CD8-positive, alpha-beta memory T cell (primary cell): ENCODE results near the gene ARHGEF25. TPM values are rescaled to one million over a fixed set of nuclear protein-coding genes. Genes with fewer than 3 reads are reported as not detected.

Experiments used
- CTCF ChIA-PET: fragments of 350-600 bp; sonication (Branson Sonifier 250); formaldehyde crosslinking; loops from one replicate; lab custom pipeline; 2021; ENCODE audit warnings: antibody characterized with exemption; lab: Charles Lee
- POLR2A ChIA-PET: fragments of 350-600 bp; sonication (Branson Sonifier 250); formaldehyde crosslinking; loops from one replicate; lab custom pipeline; 2021; ENCODE audit warnings: antibody characterized with exemption; lab: Charles Lee
- DNase-seq, 5 donors: peaks; one replicate each; pipeline versions ENCODE4 v3.0.0 to v3.0.0-alpha.2; 2020 to 2022; ENCODE audit warnings: mixed read lengths in 1 of 5
- H3K27ac ChIP-seq: one replicate; pipeline ENCODE4 v1.7.0; 2013; ENCODE audit warnings: low read depth, mild to moderate bottlenecking, low read length, moderate library complexity
- H3K27me3 ChIP-seq: 2 replicates; pipeline ENCODE4 v1.7.0; 2013; ENCODE audit warnings: low read length, mild to moderate bottlenecking; ENCODE audit not compliant: insufficient read depth, poor library complexity, severe bottlenecking
- H3K36me3 ChIP-seq: 2 replicates; pipeline ENCODE4 v1.7.0; 2013; ENCODE audit warnings: mild to moderate bottlenecking, low read length, moderate library complexity; ENCODE audit not compliant: insufficient read depth
- H3K4me1 ChIP-seq: 2 replicates; pipeline ENCODE4 v1.7.0; 2013; ENCODE audit warnings: mild to moderate bottlenecking, low read length, moderate library complexity; ENCODE audit not compliant: insufficient read depth
- H3K4me3 ChIP-seq: 2 replicates; pipeline ENCODE4 v1.7.0; 2013; ENCODE audit warnings: mild to moderate bottlenecking, low read length
- H3K9me3 ChIP-seq: 2 replicates; pipeline ENCODE4 v1.7.0; 2013; ENCODE audit warnings: mild to moderate bottlenecking, low read length
- H3K27ac Mint-ChIP-seq, 8 donors: one replicate each; pipeline ENCODE4 v1.8.0; 2020 to 2021; ENCODE audit warnings: mixed read lengths in 8 of 8, mild to moderate bottlenecking in 6 of 8, inconsistent platforms in 3 of 8, moderate library complexity in 3 of 8
- H3K27me3 Mint-ChIP-seq, 2 donors: one replicate each; pipeline ENCODE4 v1.8.0; 2020 to 2021; ENCODE audit warnings: mixed read lengths in 2 of 2, mild to moderate bottlenecking in 1 of 2, moderate library complexity in 1 of 2
- H3K36me3 Mint-ChIP-seq, 3 donors: one replicate each; pipeline ENCODE4 v1.8.0; 2020 to 2021; ENCODE audit warnings: mixed read lengths in 3 of 3, inconsistent platforms in 1 of 3, mild to moderate bottlenecking in 1 of 3
- H3K4me1 Mint-ChIP-seq, 3 donors: one replicate each; pipeline ENCODE4 v1.8.0; 2020 to 2021; ENCODE audit warnings: mixed read lengths in 3 of 3, inconsistent platforms in 1 of 3, mild to moderate bottlenecking in 1 of 3
- H3K4me3 Mint-ChIP-seq, 7 donors: one replicate each; pipeline ENCODE4 v1.8.0; 2020 to 2021; ENCODE audit warnings: mixed read lengths in 7 of 7, mild to moderate bottlenecking in 6 of 7, moderate library complexity in 4 of 7, inconsistent platforms in 2 of 7
- H3K9me3 Mint-ChIP-seq, 5 donors: one replicate each; pipeline ENCODE4 v1.8.0; 2020 to 2022; ENCODE audit warnings: mixed read lengths in 5 of 5, mild to moderate bottlenecking in 3 of 5, moderate library complexity in 2 of 5, inconsistent platforms in 1 of 5
- polyA plus RNA-seq: library from polyadenylated mRNA; unstranded; fragments of 300-500 nt; fragmentation: Illumina TruSeq; gene quantifications from one replicate; pipeline ENCODE4 v1.2.3, GENCODE V29; 2021
- total RNA-seq, 2 experiments: library from RNA; stranded (reverse); gene quantifications; one replicate each; pipeline ENCODE4 v1.2.3, GENCODE V29; 2021

Gene ARHGEF25
- total and polyA plus RNA-seq, 3 experiments from 2014 or later = 1.4 to 1.9 TPM; not detected in 1

GRCh38 chr12:57581802-57582201, 29.4 kb upstream of the ARHGEF25 start:
- H3K4me1 Mint-ChIP-seq = peaks cover 5 to 7% (median 5%) of the 10 kb centered on the region in 3 donors
- H3K36me3 ChIP-seq = no peaks in the 10 kb centered on the region
- POLR2A ChIA-PET = no interaction called here
- H3K27ac Mint-ChIP-seq = no peak overlapping the region
- no peak overlapping the region for H3K4me3 Mint-ChIP-seq
- no peaks in the 10 kb centered on the region for H3K9me3 ChIP-seq
- peaks cover 6 to 14% of the 10 kb centered on the region in 2 donors for H3K27me3 Mint-ChIP-seq
- no peak overlapping the region for H3K27ac ChIP-seq
- no peak overlapping the region for H3K4me3 ChIP-seq
- DNase-seq = no peak
- no peaks in the 10 kb centered on the region for H3K9me3 Mint-ChIP-seq
- H3K36me3 Mint-ChIP-seq = peaks cover 0 to 1% (median 0%) of the 10 kb centered on the region in 3 donors
- CTCF ChIA-PET = interaction anchor here (0.6 to 7.0 kb wide), 8 partner anchors 11 to 203 kb away, joined by 3 to 85 read pairs (median 16); partner anchors contain the start of genes B4GALNT1 and DTX3
- H3K4me1 ChIP-seq = no peaks in the 10 kb centered on the region
- no peaks in the 10 kb centered on the region for H3K27me3 ChIP-seq

GRCh38 chr12:57582440-57582839, 28.8 kb upstream of the ARHGEF25 start:
- Histone ChIP-seq H3K27ac (no peak overlapping the region), H3K4me3 (no peak overlapping the region), H3K27me3 (no peaks in the 10 kb centered on the region), H3K9me3 (no peaks in the 10 kb centered on the region), H3K4me1 (no peaks in the 10 kb centered on the region), H3K36me3 (no peaks in the 10 kb centered on the region)
- ChIA-PET CTCF (interaction anchor here (0.8 to 7.0 kb wide), 20 partner anchors 8 to 160 kb away, joined by 3 to 85 read pairs (median 8); partner anchors contain the start of genes B4GALNT1, DTX3 and OS9), POLR2A (interaction anchor here (0.7 kb wide), 1 partner anchor 111 kb away, joined by 3 read pairs; the partner anchor contains the start of gene OS9)
- H3K4me1 Mint-ChIP-seq = peaks cover 5 to 7% (median 5%) of the 10 kb centered on the region in 3 donors
- peaks cover 6 to 14% of the 10 kb centered on the region in 2 donors for H3K27me3 Mint-ChIP-seq
- peak overlapping the region in 1 of 8 donors; percentile 33 for H3K27ac Mint-ChIP-seq
- H3K4me3 Mint-ChIP-seq = no peak overlapping the region
- H3K36me3 Mint-ChIP-seq = peaks cover 0 to 1% (median 0%) of the 10 kb centered on the region in 3 donors
- H3K9me3 Mint-ChIP-seq = no peaks in the 10 kb centered on the region
- DNase-seq = no peak

- peak overlapping the region in 2 of 7 donors; percentile 4 to 82 for H3K4me3 Mint-ChIP-seq
- no peaks in the 10 kb centered on the region for H3K27me3 ChIP-seq
- no peaks in the 10 kb centered on the region for H3K9me3 ChIP-seq
- POLR2A ChIA-PET = interaction anchor here (0.7 kb wide), 1 partner anchor 111 kb away, joined by 3 read pairs; the partner anchor contains the start of gene OS9
- peaks cover 6 to 14% of the 10 kb centered on the region in 2 donors for H3K27me3 Mint-ChIP-seq
- CTCF ChIA-PET = interaction anchor here (0.6 to 7.0 kb wide), 30 partner anchors 9 to 162 kb away, joined by 3 to 85 read pairs (median 7); partner anchors contain the start of genes ARHGEF25, B4GALNT1, DTX3 and GLI1
- no peak overlapping the region for H3K27ac ChIP-seq
- peak; percentile 49 to 82 (median 75) for DNase-seq
- peaks cover 5 to 7% (median 5%) of the 10 kb centered on the region in 3 donors for H3K4me1 Mint-ChIP-seq
- H3K27ac Mint-ChIP-seq = peak overlapping the region in 6 of 8 donors; percentile 26 to 92 (median 82)
- H3K4me3 ChIP-seq = no peak overlapping the region
- peaks cover 0 to 1% (median 0%) of the 10 kb centered on the region in 3 donors for H3K36me3 Mint-ChIP-seq
- no peaks in the 10 kb centered on the region for H3K9me3 Mint-ChIP-seq
- no peaks in the 10 kb centered on the region for H3K4me1 ChIP-seq
- H3K36me3 ChIP-seq = no peaks in the 10 kb centered on the region
Observed at GRCh38 chr12:57583008-57583831, 28.0 kb upstream of the ARHGEF25 start.

GRCh38 chr12:57584050-57584449, 27.2 kb upstream of the ARHGEF25 start:
- no peaks in the 10 kb centered on the region for H3K9me3 ChIP-seq
- CTCF ChIA-PET = interaction anchor here (1.0 to 7.0 kb wide), 24 partner anchors 9 to 161 kb away, joined by 3 to 85 read pairs (median 8); partner anchors contain the start of genes B4GALNT1, GLI1 and TSPAN31
- no peaks in the 10 kb centered on the region for H3K4me1 ChIP-seq
- peaks cover 5 to 7% (median 5%) of the 10 kb centered on the region in 3 donors for H3K4me1 Mint-ChIP-seq
- H3K27ac Mint-ChIP-seq = peak overlapping the region in 2 of 8 donors; percentile 30 to 69
- no peak overlapping the region for H3K4me3 ChIP-seq
- no peak overlapping the region for H3K4me3 Mint-ChIP-seq
- no peak for DNase-seq
- no peaks in the 10 kb centered on the region for H3K9me3 Mint-ChIP-seq
- POLR2A ChIA-PET = interaction anchor here (0.5 kb wide), 1 partner anchor 139 kb away, joined by 4 read pairs; no protein-coding TSS in a partner anchor
- peaks cover 6 to 14% of the 10 kb centered on the region in 2 donors for H3K27me3 Mint-ChIP-seq
- H3K36me3 Mint-ChIP-seq = peaks cover 0 to 1% (median 0%) of the 10 kb centered on the region in 3 donors
- H3K36me3 ChIP-seq = no peaks in the 10 kb centered on the region
- no peaks in the 10 kb centered on the region for H3K27me3 ChIP-seq
- no peak overlapping the region for H3K27ac ChIP-seq

GRCh38 chr12:57584690-57585089, 26.5 kb upstream of the ARHGEF25 start:
- ChIA-PET CTCF (interaction anchor here (1.1 to 7.0 kb wide), 12 partner anchors 9 to 160 kb away, joined by 3 to 85 read pairs (median 6); partner anchors contain the start of genes B4GALNT1, GLI1 and TSPAN31), POLR2A (no interaction called here)
- H3K27me3 ChIP-seq = no peaks in the 10 kb centered on the region
- H3K4me1 ChIP-seq = no peaks in the 10 kb centered on the region
- no peak overlapping the region for H3K27ac ChIP-seq
- DNase-seq = no peak
- Mint-ChIP-seq H3K4me3 (no peak overlapping the region), H3K36me3 (peaks cover 0 to 1% (median 0%) of the 10 kb centered on the region in 3 donors), H3K9me3 (no peaks in the 10 kb centered on the region), H3K27me3 (peaks cover 6 to 14% of the 10 kb centered on the region in 2 donors), H3K27ac (peak overlapping the region in 2 of 8 donors; percentile 37 to 89), H3K4me1 (peaks cover 5 to 7% (median 5%) of the 10 kb centered on the region in 3 donors)
- no peaks in the 10 kb centered on the region for H3K9me3 ChIP-seq
- H3K36me3 ChIP-seq = no peaks in the 10 kb centered on the region
- no peak overlapping the region for H3K4me3 ChIP-seq

GRCh38 chr12:57585156-57585555, 26.1 kb upstream of the ARHGEF25 start:
- Histone ChIP-seq H3K4me3 (no peak overlapping the region), H3K36me3 (no peaks in the 10 kb centered on the region), H3K27ac (no peak overlapping the region), H3K9me3 (no peaks in the 10 kb centered on the region), H3K27me3 (no peaks in the 10 kb centered on the region), H3K4me1 (peaks cover under 1% of the 10 kb centered on the region)
- Mint-ChIP-seq H3K4me3 (no peak overlapping the region), H3K27me3 (peaks cover 6 to 14% of the 10 kb centered on the region in 2 donors), H3K9me3 (no peaks in the 10 kb centered on the region), H3K4me1 (peaks cover 5 to 7% (median 6%) of the 10 kb centered on the region in 3 donors), H3K27ac (peak overlapping the region in 1 of 8 donors; percentile 37), H3K36me3 (peaks cover 0 to 1% (median 0%) of the 10 kb centered on the region in 3 donors)
- no peak for DNase-seq
- ChIA-PET POLR2A (no interaction called here), CTCF (interaction anchor here (1.1 to 7.0 kb wide), 8 partner anchors 8 to 126 kb away, joined by 3 to 85 read pairs (median 8); partner anchors contain the start of genes B4GALNT1 and GLI1)

- peaks cover 0 to 4% (median 1%) of the 10 kb centered on the region in 3 donors for H3K36me3 Mint-ChIP-seq
- H3K9me3 Mint-ChIP-seq = no peaks in the 10 kb centered on the region
- no peak overlapping the region for H3K27ac ChIP-seq
- no peak for DNase-seq
- H3K4me1 ChIP-seq = peaks cover 7% of the 10 kb centered on the region
- H3K4me3 Mint-ChIP-seq = no peak overlapping the region
- no peaks in the 10 kb centered on the region for H3K36me3 ChIP-seq
- ChIA-PET CTCF (interaction anchor here (2.7 to 7.0 kb wide), 3 partner anchors 34 to 127 kb away, joined by 11 to 85 read pairs (median 35); partner anchors contain the start of genes B4GALNT1 and GLI1), POLR2A (no interaction called here)
- no peaks in the 10 kb centered on the region for H3K9me3 ChIP-seq
- H3K4me3 ChIP-seq = no peak overlapping the region
- no peaks in the 10 kb centered on the region for H3K27me3 ChIP-seq
- peak overlapping the region in 1 of 8 donors; percentile 15 for H3K27ac Mint-ChIP-seq
- peaks cover 7 to 14% of the 10 kb centered on the region in 2 donors for H3K27me3 Mint-ChIP-seq
- peaks cover 12 to 15% (median 13%) of the 10 kb centered on the region in 3 donors for H3K4me1 Mint-ChIP-seq
Observed at GRCh38 chr12:57586128-57586527, 25.1 kb upstream of the ARHGEF25 start.
